Osteocyte (in vitro differentiated cells): ENCODE measurements around the gene MAGEC1. TPM values are rescaled to one million over a fixed set of nuclear protein-coding genes. Genes with fewer than 3 reads are reported as not detected.

Experiments used
- DNase-seq: peaks from one replicate; pipeline ENCODE4 v3.0.0; 2021; ENCODE audit warnings: mixed read lengths; ENCODE audit not compliant: unreplicated experiment; ENCODE audit errors: extremely low spot score
- H3K27ac Mint-ChIP-seq: one replicate; pipeline ENCODE4 v1.8.0; 2021; ENCODE audit warnings: mild to moderate bottlenecking, mixed read lengths; ENCODE audit not compliant: unreplicated experiment
- H3K27me3 Mint-ChIP-seq: one replicate; pipeline ENCODE4 v1.8.0; 2021; ENCODE audit warnings: mixed read lengths; ENCODE audit not compliant: unreplicated experiment
- H3K36me3 Mint-ChIP-seq: one replicate; pipeline ENCODE4 v1.8.0; 2021; ENCODE audit warnings: mixed read lengths; ENCODE audit not compliant: unreplicated experiment
- H3K4me1 Mint-ChIP-seq: one replicate; pipeline ENCODE4 v1.8.0; 2021; ENCODE audit warnings: mixed read lengths; ENCODE audit not compliant: unreplicated experiment
- H3K4me3 Mint-ChIP-seq: one replicate; pipeline ENCODE4 v1.8.0; 2021; ENCODE audit warnings: mild to moderate bottlenecking, moderate library complexity, mixed read lengths; ENCODE audit not compliant: unreplicated experiment
- H3K9me3 Mint-ChIP-seq: one replicate; pipeline ENCODE4 v1.8.0; 2021; ENCODE audit warnings: mixed read lengths; ENCODE audit not compliant: unreplicated experiment
- total RNA-seq: library from RNA; stranded (reverse); gene quantifications from 2 replicates; pipeline ENCODE4 v1.2.1, GENCODE V29; 2021
- TF ChIP-seq, protein P1 (sequence below): fragments of 200-600 bp; sonication (generic); IDR thresholded peaks from 2 replicates; pipeline ENCODE4 v1.5.0; 2021; ENCODE audit warnings: antibody characterized with exemption, mild to moderate bottlenecking, moderate library complexity

Gene MAGEC1
- total RNA-seq, 1 donor from 2014 or later, result not detected

DNA sequence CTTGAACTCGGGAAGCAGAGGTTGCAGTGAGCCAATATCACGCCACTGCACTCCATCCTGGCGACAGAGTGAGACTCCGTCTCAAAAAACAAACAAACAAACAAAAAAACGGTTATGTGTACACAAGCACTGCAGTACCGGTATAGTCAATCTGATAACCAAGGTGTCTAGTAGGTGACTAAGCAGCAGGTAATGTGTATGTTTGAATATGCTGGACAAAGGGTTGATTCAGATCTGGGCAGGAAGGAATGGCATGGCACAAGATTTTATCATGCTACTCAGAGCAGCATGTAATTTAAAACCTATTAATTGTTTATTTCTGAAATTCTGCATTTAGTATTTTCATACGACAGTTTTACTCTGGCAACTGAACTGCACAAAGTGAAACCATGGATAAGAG lies 41.7 kb downstream of the MAGEC1 start:
- no peaks in the 10 kb centered on the region for H3K27me3 Mint-ChIP-seq
- no peak overlapping the region for H3K27ac Mint-ChIP-seq
- no peaks in the 10 kb centered on the region for H3K36me3 Mint-ChIP-seq
- TF ChIP-seq, protein P1, sequence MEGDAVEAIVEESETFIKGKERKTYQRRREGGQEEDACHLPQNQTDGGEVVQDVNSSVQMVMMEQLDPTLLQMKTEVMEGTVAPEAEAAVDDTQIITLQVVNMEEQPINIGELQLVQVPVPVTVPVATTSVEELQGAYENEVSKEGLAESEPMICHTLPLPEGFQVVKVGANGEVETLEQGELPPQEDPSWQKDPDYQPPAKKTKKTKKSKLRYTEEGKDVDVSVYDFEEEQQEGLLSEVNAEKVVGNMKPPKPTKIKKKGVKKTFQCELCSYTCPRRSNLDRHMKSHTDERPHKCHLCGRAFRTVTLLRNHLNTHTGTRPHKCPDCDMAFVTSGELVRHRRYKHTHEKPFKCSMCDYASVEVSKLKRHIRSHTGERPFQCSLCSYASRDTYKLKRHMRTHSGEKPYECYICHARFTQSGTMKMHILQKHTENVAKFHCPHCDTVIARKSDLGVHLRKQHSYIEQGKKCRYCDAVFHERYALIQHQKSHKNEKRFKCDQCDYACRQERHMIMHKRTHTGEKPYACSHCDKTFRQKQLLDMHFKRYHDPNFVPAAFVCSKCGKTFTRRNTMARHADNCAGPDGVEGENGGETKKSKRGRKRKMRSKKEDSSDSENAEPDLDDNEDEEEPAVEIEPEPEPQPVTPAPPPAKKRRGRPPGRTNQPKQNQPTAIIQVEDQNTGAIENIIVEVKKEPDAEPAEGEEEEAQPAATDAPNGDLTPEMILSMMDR, result no peak
- no peak for DNase-seq
- H3K4me1 Mint-ChIP-seq, result no peaks in the 10 kb centered on the region
- no peak overlapping the region for H3K4me3 Mint-ChIP-seq
- peaks cover 13% of the 10 kb centered on the region for H3K9me3 Mint-ChIP-seq

DNA sequence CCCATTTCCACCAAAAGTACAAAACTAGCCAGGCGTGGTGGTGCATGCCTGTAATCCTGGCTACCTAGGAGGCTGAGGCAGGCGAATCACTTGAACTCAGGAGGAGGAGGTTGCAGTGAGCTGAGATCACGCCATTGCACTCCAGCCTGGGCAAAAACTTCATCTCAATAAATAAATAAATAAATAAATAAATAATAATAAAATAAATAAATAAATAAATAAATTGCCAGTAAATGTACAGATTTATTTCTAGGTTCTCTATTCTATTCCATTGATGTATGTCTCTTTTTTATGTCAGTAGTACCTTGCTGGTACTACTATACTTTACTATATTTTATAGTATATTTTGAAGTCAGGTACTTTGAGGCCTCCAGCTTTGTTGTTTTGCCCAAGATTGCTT lies 43.7 kb downstream of the MAGEC1 start:
- H3K9me3 Mint-ChIP-seq, result peaks cover 21% of the 10 kb centered on the region
- H3K27ac Mint-ChIP-seq, result no peak overlapping the region
- TF ChIP-seq, protein P1, result no peak
- no peaks in the 10 kb centered on the region for H3K36me3 Mint-ChIP-seq
- no peaks in the 10 kb centered on the region for H3K27me3 Mint-ChIP-seq
- DNase-seq, result no peak
- H3K4me3 Mint-ChIP-seq, result no peak overlapping the region
- H3K4me1 Mint-ChIP-seq, result no peaks in the 10 kb centered on the region

DNA sequence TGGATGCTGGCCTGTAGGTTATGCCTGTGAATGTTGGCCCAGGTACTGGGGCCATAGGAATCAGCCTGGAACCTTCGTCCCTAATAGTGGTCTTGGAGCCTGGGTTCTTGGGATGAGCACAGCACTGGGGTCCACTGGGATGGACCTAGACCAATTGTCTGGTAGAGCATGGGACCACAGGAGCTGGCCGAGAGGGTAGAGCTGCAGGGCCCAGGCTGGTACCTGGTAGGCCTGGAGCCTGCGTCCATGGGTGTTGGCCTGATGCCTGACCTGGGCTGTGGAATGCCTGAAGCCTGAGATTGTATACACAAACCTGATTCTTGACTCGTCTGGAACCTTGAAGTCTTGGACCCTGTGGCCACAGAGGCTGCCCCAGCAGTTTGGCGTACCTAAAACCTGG lies 48.9 kb downstream of the MAGEC1 start:
- peaks cover 22% of the 10 kb centered on the region for H3K9me3 Mint-ChIP-seq
- H3K4me3 Mint-ChIP-seq, result no peak overlapping the region
- TF ChIP-seq, protein P1, result no peak
- no peaks in the 10 kb centered on the region for H3K4me1 Mint-ChIP-seq
- no peak for DNase-seq
- H3K27me3 Mint-ChIP-seq, result no peaks in the 10 kb centered on the region
- H3K27ac Mint-ChIP-seq, result no peak overlapping the region
- no peaks in the 10 kb centered on the region for H3K36me3 Mint-ChIP-seq

DNA sequence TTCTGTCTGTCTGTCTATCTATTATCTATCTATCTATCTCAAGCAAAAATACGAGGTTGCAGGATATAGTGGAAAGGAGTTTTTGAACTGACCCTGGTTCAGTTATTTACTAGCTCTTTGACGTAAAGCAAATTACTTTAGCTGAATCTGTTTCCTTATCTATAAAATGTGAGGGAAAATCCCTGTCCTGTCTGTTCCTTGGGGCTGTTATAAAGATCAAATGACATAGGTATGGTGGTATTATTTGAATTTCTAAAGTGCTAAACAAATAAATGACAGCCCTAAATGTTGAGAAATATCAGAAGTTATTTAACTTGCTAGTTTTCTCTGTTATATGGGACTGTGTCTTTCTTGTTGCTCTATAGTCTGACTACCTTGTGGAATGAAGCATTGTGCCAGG lies 55.0 kb downstream of the MAGEC1 start:
- Mint-ChIP-seq H3K36me3 (no peaks in the 10 kb centered on the region), H3K27me3 (no peaks in the 10 kb centered on the region), H3K4me1 (no peaks in the 10 kb centered on the region), H3K9me3 (peaks cover 5% of the 10 kb centered on the region), H3K4me3 (no peak overlapping the region), H3K27ac (no peak overlapping the region)
- DNase-seq, result no peak
- TF ChIP-seq, protein P1, result no peak

Other genes with a start within 250 kb of the MAGEC1 start
- gene SPANXD, start 205.2 kb upstream of the MAGEC1 start, total RNA-seq, result not detected in 2 replicates
- not detected in 2 replicates for gene MAGEC3, start 65.6 kb upstream of the MAGEC1 start, total RNA-seq